GM21381 (cell line): ENCODE data around the gene ZNF426.

Experiments used
- ATAC-seq: cut with Tn5 transposase; IDR thresholded peaks from one replicate; pipeline ENCODE4 v1.9.1; 2021; ENCODE audit warnings: mild to moderate bottlenecking, moderate library complexity; ENCODE audit not compliant: unreplicated experiment

Gene ZNF426

DNA sequence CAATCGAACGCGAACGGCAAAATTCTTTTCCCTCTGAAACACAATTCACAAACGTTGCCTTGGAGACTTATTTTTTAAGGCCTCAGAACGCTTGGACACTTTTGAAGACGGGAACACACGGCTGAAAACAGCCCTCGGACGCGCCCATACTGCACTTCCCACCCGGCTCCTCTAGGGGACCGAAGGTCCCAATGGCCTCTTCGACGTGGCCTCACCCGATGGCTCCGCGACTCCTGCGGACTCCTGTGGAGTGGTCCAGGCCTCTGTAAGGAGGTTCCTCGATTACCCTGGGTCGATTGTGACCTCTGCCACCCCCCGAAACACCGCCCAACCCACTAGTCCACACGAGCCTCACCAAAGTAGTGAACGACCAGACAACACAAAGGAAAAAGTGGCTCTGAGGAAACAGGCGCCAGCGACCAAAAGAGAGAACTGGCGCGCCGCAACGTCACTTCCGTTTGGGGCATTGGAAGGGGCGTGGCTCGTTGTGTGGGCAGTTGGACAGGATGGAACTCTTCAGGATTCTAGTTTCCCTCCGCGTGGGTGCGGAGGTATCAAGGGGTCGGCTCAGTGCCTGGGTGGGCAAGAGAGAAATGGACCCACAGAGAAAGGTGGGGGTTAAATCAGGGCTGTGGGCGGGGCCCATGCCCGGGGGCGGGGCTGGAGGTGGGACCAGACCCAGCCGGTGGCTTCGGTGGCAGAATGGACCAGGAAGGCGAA lies 40.1 kb downstream of the ZNF426 start, which contains the start of gene ZNF560:
Gene ZNF560 (minus strand): TSS at position 434 of the 720 bp plus-strand sequence. CDS start 23,303 bp downstream, outside the sequence.
- ATAC-seq, result no peak

DNA sequence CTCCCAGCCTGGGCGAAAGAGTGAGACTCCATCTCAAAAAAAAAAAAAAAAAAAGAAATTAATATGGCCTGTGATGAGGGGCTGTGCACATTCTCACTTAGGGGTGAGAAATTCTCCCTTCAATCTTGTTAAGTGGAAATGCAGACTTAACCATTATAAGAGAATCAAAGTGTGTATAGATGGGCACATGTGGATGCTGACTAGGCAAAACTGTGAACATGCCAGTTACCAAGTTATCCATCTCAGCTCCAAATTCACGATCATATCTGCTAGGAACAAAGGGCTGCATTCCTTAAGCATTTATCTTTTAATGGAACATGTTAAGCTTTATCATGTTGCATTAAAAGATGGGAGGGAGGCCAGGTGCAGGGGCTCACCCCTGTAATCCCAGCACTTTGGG lies 44.3 kb downstream of the ZNF426 start:
- no peak for ATAC-seq

DNA sequence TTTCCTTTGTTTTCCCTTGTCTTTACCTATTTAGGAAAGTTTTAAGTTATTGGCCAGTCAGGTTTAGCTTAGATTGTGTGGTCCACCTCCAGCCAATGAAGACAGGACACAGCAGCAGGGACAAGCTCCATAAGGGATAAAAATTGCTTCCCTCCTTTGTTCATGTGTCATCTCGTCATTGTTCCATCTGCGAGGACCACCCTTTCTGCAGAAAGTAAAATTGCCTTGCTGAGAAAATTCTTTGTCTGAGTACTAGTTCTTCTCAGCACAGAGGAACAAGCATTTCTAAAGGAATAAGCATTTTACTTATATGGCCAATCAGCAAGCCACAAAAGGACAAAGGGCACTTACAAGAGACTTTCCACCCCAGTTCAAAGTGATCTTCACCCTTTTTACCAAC lies 51.4 kb downstream of the ZNF426 start:
- ATAC-seq, result no peak

DNA sequence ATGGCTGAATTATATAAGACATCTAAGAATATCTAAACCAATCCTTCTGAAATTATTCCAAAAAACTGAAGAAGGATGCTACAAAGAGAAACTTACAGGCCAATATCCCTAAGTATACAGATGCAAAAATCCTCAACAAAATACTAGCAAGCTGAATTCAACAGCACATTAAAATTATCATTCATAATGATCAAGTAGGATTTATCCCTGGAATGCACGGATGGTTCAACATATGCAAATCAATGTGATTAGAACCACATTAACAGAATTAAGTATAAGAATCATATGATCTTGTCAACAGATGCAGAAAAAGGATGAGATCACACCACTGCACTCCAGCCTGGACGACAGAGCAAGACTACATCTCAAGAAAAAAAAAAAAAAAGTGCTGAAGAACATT lies 53.3 kb downstream of the ZNF426 start:
- ATAC-seq, result no peak

DNA sequence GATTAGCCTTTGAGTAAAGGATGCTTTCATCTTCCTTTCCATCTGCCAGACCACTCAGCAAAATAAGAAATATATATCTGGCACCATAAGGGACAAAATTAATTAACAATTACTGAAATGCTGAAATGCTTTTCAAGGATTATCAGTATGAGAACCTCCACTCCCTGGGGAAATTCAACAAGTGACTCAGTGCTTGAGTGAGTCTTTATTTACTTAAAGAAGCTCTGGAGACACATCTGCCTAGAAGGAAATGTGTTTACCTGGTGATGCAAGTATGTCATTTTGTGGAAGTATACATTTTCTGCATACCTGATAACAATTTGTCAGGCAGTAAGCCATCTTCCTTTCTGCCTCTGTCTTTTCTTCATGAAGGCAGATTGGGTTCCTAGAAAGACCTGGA lies 63.5 kb downstream of the ZNF426 start:
- ATAC-seq, result no peak
